Hematopoietic multipotent progenitor cell treated with erythropoietin and hydrocortisone succinate and interleukin-3 and kit ligand, for 6 days (in vitro differentiated cells): ENCODE measurements around the gene RUFY2.
"Not testable (repeated sequence)": the region's sequence is repeated elsewhere in the genome, so short reads cannot be mapped to it uniquely, and the experiment has no call there.

Experiments used
- DNase-seq: peaks from one replicate; pipeline ENCODE4 v3.0.0-alpha.2; 2015

The RUFY2 gene

DNA sequence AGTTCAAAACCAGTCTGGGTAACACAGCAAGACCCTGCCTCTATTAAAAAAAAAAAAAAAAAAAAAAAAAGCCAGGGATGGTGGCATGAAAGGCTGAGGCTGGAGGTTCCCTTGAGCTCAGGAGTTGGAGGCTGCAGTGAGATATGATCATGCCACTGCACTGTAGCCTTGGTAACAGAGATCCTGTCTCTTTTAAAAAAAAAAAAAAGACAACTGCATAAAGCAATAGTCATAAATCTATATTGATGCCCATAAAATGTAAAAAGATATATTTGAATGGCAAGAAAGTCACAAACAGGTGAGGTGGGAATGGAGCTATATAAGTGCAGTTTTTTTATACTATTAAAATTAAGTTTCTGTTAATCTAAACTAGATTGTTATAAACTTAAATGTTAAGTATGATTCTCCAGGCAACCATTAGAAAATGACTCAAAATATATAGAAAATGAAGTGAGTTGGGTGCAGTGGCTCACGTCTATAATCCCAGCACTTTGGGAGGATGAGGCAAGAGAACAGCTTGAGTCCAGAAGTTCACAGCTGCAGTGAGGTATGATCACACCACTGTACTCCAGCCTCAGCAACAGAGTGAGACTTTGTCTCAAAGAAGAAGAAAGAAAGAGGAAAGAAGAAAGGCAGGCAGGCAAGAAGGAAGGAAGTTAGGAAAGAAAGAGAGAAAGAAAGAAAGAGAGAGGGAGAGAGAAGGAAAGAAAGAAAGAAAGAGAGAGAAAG, 88.6 kb downstream of the RUFY2 start:
- DNase-seq: no peak

DNA sequence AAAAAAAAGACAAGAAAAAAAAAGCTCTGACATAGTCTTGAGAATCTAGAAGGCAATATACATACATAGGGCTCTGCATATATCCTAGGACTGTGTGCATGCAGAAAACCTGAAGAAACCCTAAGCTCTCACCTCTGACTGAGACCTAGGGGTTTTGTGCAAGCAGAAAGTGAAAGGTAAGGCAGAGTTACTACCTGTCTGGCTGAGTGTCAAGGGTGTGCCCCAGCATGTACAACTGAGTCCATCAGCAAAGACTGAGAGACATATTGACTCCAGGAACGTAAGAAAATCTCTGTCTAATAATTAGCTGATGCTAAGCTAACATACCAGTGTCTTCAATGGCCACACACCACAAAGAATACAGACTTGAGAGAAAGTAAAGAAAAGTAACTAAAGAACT, 91.5 kb downstream of the RUFY2 start:
- no peak for DNase-seq

DNA sequence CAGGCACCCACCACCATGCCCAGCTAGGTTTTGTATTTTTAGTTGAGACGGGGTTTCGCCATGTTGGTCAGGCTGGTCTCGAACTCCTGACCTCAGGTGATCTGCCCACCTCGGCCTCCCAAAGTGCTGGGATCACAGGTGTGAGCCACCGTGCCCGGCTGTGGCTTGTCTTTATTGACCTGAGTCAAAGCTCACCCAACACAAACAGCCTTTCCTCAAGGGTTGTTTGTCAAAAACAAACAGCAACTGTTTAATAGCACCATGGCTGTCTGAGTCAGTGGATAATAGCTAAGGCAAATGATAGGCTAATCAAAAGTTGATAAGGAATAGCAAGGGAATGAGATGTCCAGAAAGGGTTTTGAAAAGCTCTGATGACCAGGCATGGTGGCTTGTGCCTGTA, 92.1 kb downstream of the RUFY2 start:
- DNase-seq: not testable (repeated sequence)

DNA sequence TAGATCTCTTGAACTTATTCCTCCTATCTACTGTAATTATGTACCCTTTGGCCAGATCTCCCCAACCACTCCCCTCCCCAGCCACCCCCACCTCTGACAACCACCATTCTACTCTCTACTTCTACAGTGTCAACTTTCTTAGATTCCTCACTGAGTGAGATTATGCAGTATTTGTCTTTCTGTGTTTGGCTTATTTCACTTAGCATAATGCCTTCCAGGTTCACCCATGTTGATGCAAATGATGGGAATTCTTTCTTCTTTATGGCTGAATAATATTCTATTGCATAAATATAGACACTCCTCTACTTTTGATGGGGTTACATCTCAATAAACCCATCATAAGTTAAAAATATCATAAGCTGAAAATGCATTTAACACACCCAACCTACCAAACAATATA, 96.5 kb downstream of the RUFY2 start:
- DNase-seq: no peak

DNA sequence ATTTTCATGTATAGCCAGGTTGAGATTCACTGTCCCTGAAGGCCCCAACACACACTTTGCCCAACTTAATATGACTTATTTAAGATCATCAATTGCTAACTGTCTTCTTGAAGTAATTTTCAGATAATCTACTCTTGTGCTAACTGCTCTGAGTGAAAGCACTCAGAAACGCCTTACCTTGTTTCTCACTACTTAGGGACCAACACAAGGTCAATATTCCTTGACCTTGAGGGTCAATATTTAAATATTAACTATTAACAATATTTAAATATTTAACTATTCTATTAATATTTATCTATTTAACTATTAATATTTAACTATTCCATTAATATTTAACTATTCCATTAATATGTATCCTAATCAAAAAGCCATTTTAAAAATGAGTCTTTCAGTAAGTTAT, 101.2 kb downstream of the RUFY2 start:
- no peak for DNase-seq

DNA sequence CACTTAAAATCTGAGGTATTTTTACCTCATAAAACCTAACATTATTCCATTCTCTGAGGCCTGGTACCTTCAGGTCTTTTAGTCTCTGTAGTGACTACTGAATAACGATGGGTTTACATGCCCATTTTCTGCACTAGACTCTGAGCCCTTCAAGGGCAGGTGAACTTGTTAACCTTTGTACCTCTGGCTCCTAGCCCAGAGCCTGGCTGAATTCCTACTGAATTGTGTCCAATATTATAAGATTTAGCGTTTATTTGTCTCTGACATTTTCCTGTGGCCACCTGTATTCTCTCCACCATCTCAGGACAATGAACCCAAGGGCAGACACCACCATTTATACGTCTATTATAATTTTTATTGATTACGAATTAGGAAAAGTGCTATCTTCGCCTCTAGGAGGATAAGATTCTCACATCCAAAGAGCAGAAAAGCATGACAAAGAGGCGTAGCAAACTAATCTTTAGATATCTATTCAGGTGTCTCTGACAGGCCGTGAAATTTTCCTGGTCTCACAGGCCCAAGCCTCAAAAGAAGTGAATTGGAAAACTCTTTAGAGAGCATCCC, 103.1 kb downstream of the RUFY2 start:
- DNase-seq: no peak

DNA sequence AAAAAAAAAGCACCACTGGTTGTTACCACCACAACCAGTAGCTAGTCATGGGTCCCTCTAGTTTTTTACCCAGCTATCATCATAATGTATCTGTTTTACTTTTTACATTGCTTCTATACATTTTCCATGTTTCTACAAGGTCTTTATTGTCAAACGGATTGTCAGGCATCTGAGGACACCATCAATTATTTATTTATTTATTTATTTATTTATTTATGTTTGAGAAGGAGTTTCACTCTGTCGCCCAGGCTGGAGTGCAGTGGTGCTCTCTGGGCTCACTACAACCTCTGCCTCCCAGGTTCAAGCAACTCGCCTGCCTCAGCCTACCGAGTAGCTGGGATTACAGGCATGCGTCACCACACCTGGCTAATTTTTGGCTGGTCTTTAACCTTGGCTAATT, 104.2 kb downstream of the RUFY2 start:
- no peak for DNase-seq

DNA sequence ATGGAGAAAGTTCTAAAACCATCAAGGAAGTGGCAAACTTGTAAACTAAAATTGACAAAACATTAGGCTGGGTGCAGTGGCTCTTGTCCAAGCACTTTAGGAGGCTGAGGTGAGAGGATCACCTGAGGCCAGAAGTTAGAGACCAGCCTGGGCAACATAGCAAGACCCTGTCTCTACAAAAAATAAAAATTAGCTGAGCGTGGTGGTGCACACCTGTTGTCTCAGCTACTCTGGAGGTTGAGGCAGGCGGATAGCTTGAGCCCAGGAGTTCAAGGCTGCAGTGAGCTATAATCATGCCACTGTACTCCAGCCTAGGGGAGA, 104.6 kb downstream of the RUFY2 start:
- DNase-seq: no peak

DNA sequence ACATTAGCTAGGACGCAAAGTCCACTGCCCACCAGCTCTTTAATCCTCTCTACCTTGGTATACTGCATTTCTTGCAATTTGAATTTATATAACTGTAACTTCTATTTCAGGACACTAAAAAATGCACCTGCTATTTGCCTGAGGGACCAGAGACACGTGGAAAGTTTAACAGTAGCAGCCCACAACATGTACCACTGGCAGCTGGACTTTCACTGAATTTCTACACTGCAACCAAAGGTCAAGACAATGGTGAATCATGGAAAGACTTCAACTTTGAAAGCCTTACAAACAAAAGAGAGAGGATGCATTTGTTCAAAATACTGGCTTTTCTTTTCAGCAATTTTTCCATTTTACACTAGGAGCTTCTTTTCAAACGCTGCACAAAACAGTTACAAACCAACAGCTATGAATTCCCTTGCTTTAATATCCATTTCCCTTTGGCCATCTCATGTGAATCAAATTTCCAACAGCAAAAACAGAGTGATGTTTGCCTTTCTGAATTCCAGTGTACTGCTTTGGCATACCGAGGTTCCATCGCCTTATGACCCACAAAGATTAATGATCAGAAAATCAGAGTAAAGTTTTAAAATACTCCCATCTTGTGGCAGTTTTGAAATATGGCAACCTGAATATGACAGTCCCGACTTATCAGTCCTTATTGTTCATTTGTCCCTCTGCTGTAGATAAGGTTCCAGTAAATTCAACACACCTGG, 105.1 kb downstream of the RUFY2 start:
- peak; percentile 78 for DNase-seq

DNA sequence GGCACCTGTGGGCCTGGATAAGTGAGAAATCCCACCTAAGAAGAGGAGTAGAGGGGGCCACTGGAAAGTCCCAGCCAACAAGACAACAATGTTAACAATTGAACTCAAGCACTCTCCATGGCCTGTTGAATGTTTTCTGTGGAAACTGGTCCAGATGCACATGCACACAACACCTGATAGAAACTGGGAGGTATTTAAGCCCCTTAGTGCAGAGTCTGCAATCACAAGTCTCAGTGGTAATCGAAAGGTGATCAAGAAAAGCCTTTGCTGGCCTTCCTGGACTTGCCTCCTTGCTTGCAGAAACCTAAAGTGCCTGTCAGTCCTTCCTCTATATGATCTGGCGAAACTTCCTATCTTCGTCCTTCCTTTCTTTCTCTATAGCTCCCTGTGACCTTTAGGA, 105.8 kb downstream of the RUFY2 start:
- no peak for DNase-seq

DNA sequence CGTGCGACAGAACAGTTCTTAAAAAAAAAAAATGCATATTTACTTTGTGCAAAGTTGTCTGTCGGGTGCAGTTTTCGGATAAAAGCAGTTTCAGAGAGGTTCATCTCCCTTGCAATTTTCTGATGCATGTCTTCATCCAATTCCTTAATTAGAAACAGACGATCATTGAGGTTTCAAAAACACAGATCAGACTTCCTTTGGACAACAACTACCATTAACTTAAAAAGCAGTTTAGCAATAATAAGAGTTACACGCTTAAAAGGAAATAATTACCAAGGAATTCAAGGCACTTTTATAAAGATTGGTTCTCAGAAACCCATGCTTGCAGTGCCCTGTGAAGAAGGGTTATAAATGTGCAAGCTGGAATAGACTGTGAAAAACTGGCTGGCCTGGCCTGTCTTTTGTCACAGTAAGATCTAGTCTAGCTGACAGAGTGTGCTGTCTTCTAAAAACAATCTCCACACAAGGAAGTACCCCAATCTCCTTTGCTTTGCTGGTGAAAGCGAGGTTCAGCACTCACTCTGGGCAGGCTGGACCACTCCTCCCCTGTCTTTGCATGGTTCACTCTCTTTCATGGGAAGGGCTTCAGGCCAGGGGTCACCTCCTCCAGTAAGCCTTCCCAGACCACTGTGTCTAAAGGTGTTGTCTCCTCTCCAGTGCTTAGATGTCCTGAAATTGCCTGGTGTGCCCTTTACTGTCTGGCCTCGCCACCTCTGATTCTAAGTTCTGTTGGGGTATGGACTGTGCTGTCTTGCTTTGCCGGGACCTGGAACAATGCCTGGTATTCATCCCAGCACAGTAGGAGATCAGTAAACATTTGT, 110.0 kb downstream of the RUFY2 start:
- no peak for DNase-seq
